Right lobe of liver (tissue), 6 donors: ENCODE results near the gene MYL4. TPM values are rescaled to one million over a fixed set of nuclear protein-coding genes. Genes with fewer than 3 reads are reported as not detected.

Experiments
- ATAC-seq, 4 donors: fragments of 200-7000 bp; cut with Tn5 transposase; one replicate each; pipeline ENCODE4 v1.9.1; 2020; ENCODE audit warnings: mild to moderate bottlenecking in 4 of 4, moderate library complexity in 4 of 4
- DNase-seq, 3 donors: peaks; one replicate each; pipeline ENCODE4 v3.0.0-alpha.2; 2020
- H3K27ac ChIP-seq, 3 donors: fragments of 200-600 bp; one replicate each; pipeline ENCODE4 v1.8.0; 2022
- H3K27me3 ChIP-seq, 2 donors: fragments of 200-600 bp; one replicate each; pipeline ENCODE4 v1.8.0; 2022
- H3K36me3 ChIP-seq, 4 donors: fragments of 200-600 bp; sonication (generic) in 1 of 4; one replicate each; pipeline versions ENCODE4 v1.5.1 to v1.8.0; 2017 to 2022; ENCODE audit warnings: control low read depth in 1 of 4
- H3K4me1 ChIP-seq, 4 donors: fragments of 200-600 bp; sonication (generic) in 1 of 4; one replicate each; pipeline versions ENCODE4 v1.5.1 to v1.8.0; 2017 to 2022; ENCODE audit warnings: control low read depth in 1 of 4
- H3K4me3 ChIP-seq, 3 donors: fragments of 200-600 bp; one replicate each; pipeline ENCODE4 v1.8.0; 2022
- H3K9me3 ChIP-seq, 4 donors: fragments of 200-600 bp; sonication (generic) in 1 of 4; one replicate each; pipeline versions ENCODE4 v1.5.1 to v1.8.0; 2017 to 2022; ENCODE audit warnings: control low read depth in 1 of 4
- CTCF ChIP-seq, 4 donors: fragments of 200-600 bp in 3 of 4; fragments of 450-650 bp in 1 of 4; IDR thresholded peaks; one replicate each; pipeline versions ENCODE4 v1.5.1 to v1.8.0; 2016 to 2022; ENCODE audit warnings: antibody characterized with exemption in 4 of 4, mild to moderate bottlenecking in 2 of 4
- POLR2A ChIP-seq: fragments of 450-650 bp; IDR thresholded peaks from one replicate; pipeline ENCODE4 v1.6.1; 2017; ENCODE audit warnings: antibody characterized with exemption, mild to moderate bottlenecking
- WGBS: methylation state at CpG from one replicate; pipeline ENCODE4 v1.1.6; 2018; ENCODE audit warnings: low coverage, low lambda C conversion rate; ENCODE audit not compliant: insufficient coverage; ENCODE audit errors: missing lambda C conversion rate; 5-methylcytosine and 5-hydroxymethylcytosine counted together
- intact Hi-C, 2 donors: fragments of 100-400 bp; cut with DNase I; formaldehyde crosslinking; loops; one replicate each; pipeline versions ENCODE4 v1.11.2 to v1.14.1; 2022
- total RNA-seq, 6 experiments: library from RNA; depleted of rRNA in 2 of 6; stranded (reverse); fragments of >200 nt in 2 of 6; fragmentation: NEBNext Ultra II Directional in 3 of 6; extraction: Animal tissue kit (Norgen Biotek cat#: 25700) in 3 of 6; gene quantifications; one replicate each; pipeline versions ENCODE4 v1.1.0 to v1.2.4, GENCODE V29; 2016 to 2023
- donor health status: DM: no; HTN: yes; CAD: no.
- donor health status: DM: no; HTN: no; CAD: no.
- donor health status: DM: no; HTN: no; CAD: no.
- donor health status: DM: no; HTN: yes; CAD: no.
- donor health status: DM: no; HTN: yes; CAD: no.

The MYL4 gene
- total RNA-seq, 6 experiments from 2014 or later, result 0.42 to 0.80 (median 0.58) TPM; not detected in 2

GRCh38 chr17:47188271-47188875, 20.8 kb upstream of the MYL4 start:
- Histone ChIP-seq H3K4me3 (peak overlapping the region; percentile 74 to 87 (median 84)), H3K27me3 (no peaks in the 10 kb centered on the region), H3K4me1 (peaks cover 0 to 15% (median 7%) of the 10 kb centered on the region in 4 donors), H3K9me3 (no peaks in the 10 kb centered on the region), H3K27ac (peak overlapping the region; percentile 86 to 95 (median 91)), H3K36me3 (no peaks in the 10 kb centered on the region)
- 2% methylated on average over 15 of the region's 15 CpGs for WGBS
- TF ChIP-seq CTCF (IDR thresholded peaks at IDR 0.05) (no peak), POLR2A (no peak)
- DNase-seq (no peak), ATAC-seq (peak in 1 of 4 donors; percentile 9)
- intact Hi-C loops, result no loop called here

GRCh38 chr17:47188876-47189731, 20.0 kb upstream of the MYL4 start, which contains the start of gene CDC27:
Gene CDC27, minus strand, starts transcription at chr17:47189295. Its CDS starts 123 bp downstream, at chr17:47189172.
- Histone ChIP-seq H3K27me3 (no peaks in the 10 kb centered on the region), H3K27ac (peak within 1 kb of the TSS; percentile 86 to 95 (median 91)), H3K9me3 (no peaks in the 10 kb centered on the region), H3K4me3 (peak within 1 kb of the TSS; percentile 74 to 87 (median 84)), H3K4me1 (peaks cover 0 to 15% (median 7%) of the 10 kb centered on the region in 4 donors), H3K36me3 (no peaks in the 10 kb centered on the region)
- DNase-seq (peak; percentile 98 to 99 (median 98)), ATAC-seq (peak; percentile 95 to 98 (median 96))
- no peak for TF ChIP-seq CTCF (IDR thresholded peaks at IDR 0.05)
- peak; percentile 72 for TF ChIP-seq POLR2A
- intact Hi-C loops, result no loop called here
- under 1% methylated on average over 47 of the region's 64 CpGs for WGBS

- intact Hi-C loops, result no loop called here
- TF ChIP-seq POLR2A, result no peak
- TF ChIP-seq CTCF (IDR thresholded peaks at IDR 0.05), result no peak
- no peaks in the 10 kb centered on the region for H3K36me3 ChIP-seq
- H3K9me3 ChIP-seq, result no peaks in the 10 kb centered on the region
- WGBS, result 42% methylated on average over 5 of the region's 5 CpGs
- peak overlapping the region; percentile 23 to 87 (median 74) for H3K4me3 ChIP-seq
- H3K27ac ChIP-seq, result peak overlapping the region; percentile 26 to 53 (median 51)
- DNase-seq (no peak), ATAC-seq (no peak)
- H3K27me3 ChIP-seq, result no peaks in the 10 kb centered on the region
- peaks cover 0 to 15% (median 7%) of the 10 kb centered on the region in 4 donors for H3K4me1 ChIP-seq
Observed at GRCh38 chr17:47189732-47190237, 19.4 kb upstream of the MYL4 start.

- WGBS, result 98% methylated on average over 4 of the region's 4 CpGs
- no peak overlapping the region for H3K4me3 ChIP-seq
- H3K4me1 ChIP-seq, result peaks cover 0 to 15% (median 7%) of the 10 kb centered on the region in 4 donors
- no peak overlapping the region for H3K27ac ChIP-seq
- ATAC-seq, result no peak
- no peaks in the 10 kb centered on the region for H3K9me3 ChIP-seq
- TF ChIP-seq POLR2A (no peak), CTCF (IDR thresholded peaks at IDR 0.05) (no peak)
- DNase-seq, result no peak
- H3K27me3 ChIP-seq, result no peaks in the 10 kb centered on the region
- intact Hi-C loops, result no loop called here
- no peaks in the 10 kb centered on the region for H3K36me3 ChIP-seq
Observed at GRCh38 chr17:47190243-47190642, 18.9 kb upstream of the MYL4 start.
